ENCODE measurements around the gene PDE6H. TPM values are rescaled to one million over a fixed set of nuclear protein-coding genes. Genes with fewer than 3 reads are reported as not detected.

Gene PDE6H
- total and polyA plus RNA-seq, 10 of the 15 experiments (the other 5 are each of a cell fraction or from before 2014, with no cell fraction given), result 0.16 TPM; not detected in 9

- H3K36me3 ChIP-seq (ENCODE audit: control insufficient read depth in 2 of 2, insufficient read depth in 2 of 2, low read length in 1 of 2), result no peaks in the 10 kb centered on the region
- intact Hi-C loops (cut with micrococcal nuclease; ENCODE audit: unreplicated experiment), result no loop called here
- no peak overlapping the region for H2AFZ ChIP-seq (ENCODE audit: control insufficient read depth, low read depth, low read length)
- TF ChIP-seq ZZZ3 (IDR thresholded peaks at IDR 0.05; ENCODE audit: control insufficient read depth, insufficient read length, low read depth) (no peak), SIX5 (IDR thresholded peaks at IDR 0.05; ENCODE audit: low read depth, low read length, severe bottlenecking) (no peak), ZBTB11 (CRISPR knock-in tag; IDR thresholded peaks at IDR 0.05) (no peak), ZNF217 (IDR thresholded peaks at IDR 0.05) (no peak), HDAC6 (IDR thresholded peaks at IDR 0.05; ENCODE audit: unreplicated experiment) (no peak), ZBTB4 (CRISPR knock-in tag; IDR thresholded peaks at IDR 0.05) (no peak), NFYB (IDR thresholded peaks at IDR 0.05; ENCODE audit: insufficient read depth, low read depth, low read length) (no peak), TAF1 (IDR thresholded peaks at IDR 0.05; ENCODE audit: borderline replicate concordance, low read depth, low read length) (no peak), FOS (IDR thresholded peaks at IDR 0.05; ENCODE audit: borderline replicate concordance, extremely low read depth, insufficient read length) (no peak), PML (IDR thresholded peaks at IDR 0.05; ENCODE audit: low read length) (no peak), MYB (IDR thresholded peaks at IDR 0.05; ENCODE audit: borderline replicate concordance, low read depth, low read length) (no peak), PAX8 (IDR thresholded peaks at IDR 0.05) (no peak), RAD51 (IDR thresholded peaks at IDR 0.05) (no peak)
- TF ChIP-seq, protein P1, sequence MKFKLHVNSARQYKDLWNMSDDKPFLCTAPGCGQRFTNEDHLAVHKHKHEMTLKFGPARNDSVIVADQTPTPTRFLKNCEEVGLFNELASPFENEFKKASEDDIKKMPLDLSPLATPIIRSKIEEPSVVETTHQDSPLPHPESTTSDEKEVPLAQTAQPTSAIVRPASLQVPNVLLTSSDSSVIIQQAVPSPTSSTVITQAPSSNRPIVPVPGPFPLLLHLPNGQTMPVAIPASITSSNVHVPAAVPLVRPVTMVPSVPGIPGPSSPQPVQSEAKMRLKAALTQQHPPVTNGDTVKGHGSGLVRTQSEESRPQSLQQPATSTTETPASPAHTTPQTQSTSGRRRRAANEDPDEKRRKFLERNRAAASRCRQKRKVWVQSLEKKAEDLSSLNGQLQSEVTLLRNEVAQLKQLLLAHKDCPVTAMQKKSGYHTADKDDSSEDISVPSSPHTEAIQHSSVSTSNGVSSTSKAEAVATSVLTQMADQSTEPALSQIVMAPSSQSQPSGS (IDR thresholded peaks at IDR 0.05; ENCODE audit: low read length), result no peak
- TF ChIP-seq, protein P2, sequence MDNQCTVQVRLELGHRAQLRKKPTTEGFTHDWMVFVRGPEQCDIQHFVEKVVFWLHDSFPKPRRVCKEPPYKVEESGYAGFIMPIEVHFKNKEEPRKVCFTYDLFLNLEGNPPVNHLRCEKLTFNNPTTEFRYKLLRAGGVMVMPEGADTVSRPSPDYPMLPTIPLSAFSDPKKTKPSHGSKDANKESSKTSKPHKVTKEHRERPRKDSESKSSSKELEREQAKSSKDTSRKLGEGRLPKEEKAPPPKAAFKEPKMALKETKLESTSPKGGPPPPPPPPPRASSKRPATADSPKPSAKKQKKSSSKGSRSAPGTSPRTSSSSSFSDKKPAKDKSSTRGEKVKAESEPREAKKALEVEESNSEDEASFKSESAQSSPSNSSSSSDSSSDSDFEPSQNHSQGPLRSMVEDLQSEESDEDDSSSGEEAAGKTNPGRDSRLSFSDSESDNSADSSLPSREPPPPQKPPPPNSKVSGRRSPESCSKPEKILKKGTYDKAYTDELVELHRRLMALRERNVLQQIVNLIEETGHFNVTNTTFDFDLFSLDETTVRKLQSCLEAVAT (IDR thresholded peaks at IDR 0.05), result no peak
Observed at GRCh38 chr12:14964406-14964805, 8.4 kb upstream of the PDE6H start.

More at GRCh38 chr12:14964406-14964805, 8.4 kb upstream of the PDE6H start:
- FAIRE-seq (no peak), ATAC-seq (no peak), DNase-seq (ENCODE audit: low read depth, low spot score) (no peak)
- BruUV-seq (replicated peaks), result no TSS peak
- no peaks in the 10 kb centered on the region for H3K9me3 ChIP-seq (replicated peaks; ENCODE audit: control insufficient read depth, insufficient read depth, low read length)
- ChIA-PET POLR2A (interaction anchor here (0.7 kb wide), 1 partner anchor 16 kb away, joined by 3 read pairs; no protein-coding TSS in a partner anchor), SMC1A (ENCODE audit: uncharacterized antibody, unreplicated experiment) (interaction anchor here (1.2 to 3.3 kb wide), 4 partner anchors 16 to 30 kb away, joined by 3 to 14 read pairs (median 4); no protein-coding TSS in a partner anchor), CTCF (no interaction called here), RAD21 (ENCODE audit: unreplicated experiment) (no interaction called here)
- in situ Hi-C loops (cut with MboI), result loop anchor here (25.0 kb wide), 1 partner anchor 577 kb away; no protein-coding TSS in a partner anchor
- H3K27me3 ChIP-seq (replicated peaks in 1 of 2; ENCODE audit: control insufficient read depth in 2 of 2, insufficient read depth in 2 of 2, low read length in 1 of 2), result no peaks in the 10 kb centered on the region
- H3K79me2 ChIP-seq (ENCODE audit: control insufficient read depth, insufficient read depth, low read length), result peaks cover 35% of the 10 kb centered on the region
- no peak overlapping the region for H3K4me3 ChIP-seq
- H3K27ac ChIP-seq (ENCODE audit: control insufficient read depth, insufficient read depth), result no peak overlapping the region
- 21% methylated on average over 2 of the region's 2 CpGs for WGBS (ENCODE audit: insufficient coverage, insufficient replicate concordance, low lambda C conversion rate, missing lambda C conversion rate)
- H3K4me1 ChIP-seq (ENCODE audit: control insufficient read depth, insufficient read depth, low read length), result no peaks in the 10 kb centered on the region; the same call in none of the 2 replicates
- H3K9ac ChIP-seq (ENCODE audit: control insufficient read depth, insufficient read depth, low read length), result no peak overlapping the region
- no peak overlapping the region for H3K4me2 ChIP-seq (ENCODE audit: control insufficient read depth, insufficient read depth)
- no peaks in the 10 kb centered on the region for H4K20me1 ChIP-seq (ENCODE audit: control insufficient read depth, insufficient read depth)
